ENCODE measurements around the gene FAM76B. TPM values are rescaled to one million over a fixed set of nuclear protein-coding genes. Genes with fewer than 3 reads are reported as not detected.
"Not testable (repeated sequence)": the region's sequence is repeated elsewhere in the genome, so short reads cannot be mapped to it uniquely, and the experiment has no call there.

FAM76B gene
- total RNA-seq, 1 donor from 2014 or later: 24.0 TPM

DNA sequence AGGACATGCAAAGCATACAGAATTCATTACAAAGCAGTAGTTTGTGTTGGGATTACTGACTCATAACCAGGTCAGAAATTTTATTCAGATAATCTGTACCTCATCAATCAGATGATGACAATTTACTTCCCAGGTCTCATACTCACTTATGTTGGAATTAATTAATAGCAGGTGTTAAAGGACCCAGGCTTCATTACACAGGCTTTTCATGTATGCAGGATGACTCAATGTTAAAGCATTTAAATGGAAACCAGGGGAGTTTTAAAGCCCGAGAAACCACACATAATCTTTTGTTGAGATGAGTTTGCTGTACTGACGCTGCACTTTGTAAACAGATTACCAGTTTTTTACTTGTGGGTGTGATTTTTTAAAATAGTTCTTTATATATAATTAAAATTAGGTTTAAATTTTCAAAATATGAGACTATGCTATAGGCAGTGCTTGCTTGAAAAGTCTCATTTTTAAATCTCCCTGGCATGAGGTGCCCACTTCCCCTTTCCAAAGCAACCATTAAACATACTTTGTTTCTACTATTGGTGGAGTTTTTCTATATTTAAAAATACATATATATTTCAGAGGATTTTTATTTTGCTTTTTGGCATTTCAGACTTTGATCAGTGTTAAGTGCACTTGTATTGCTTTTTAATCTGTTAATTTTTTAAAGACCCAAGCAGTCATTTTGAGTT lies 41.8 kb upstream of the FAM76B start:
- Histone ChIP-seq H3K36me3 (ENCODE audit: control insufficient read depth, insufficient read depth, low read length) (no peaks in the 10 kb centered on the region), H3K27me3 (ENCODE audit: control insufficient read depth, insufficient read depth, low read length) (no peaks in the 10 kb centered on the region), H3K4me3 (ENCODE audit: low read depth, low read length) (no peak overlapping the region)
- peak; percentile 71 for DNase-seq (ENCODE audit: low read depth)
- TF ChIP-seq CTCF (IDR thresholded peaks at IDR 0.05; ENCODE audit: insufficient read depth, low read length, poor library complexity, severe bottlenecking): no peak

GRCh38 chr11:95829580-95830259 lies 40.1 kb upstream of the FAM76B start:
- H3K36me3 ChIP-seq (ENCODE audit: control insufficient read depth, insufficient read depth, low read length): no peaks in the 10 kb centered on the region
- no peak for TF ChIP-seq CTCF (IDR thresholded peaks at IDR 0.05; ENCODE audit: insufficient read depth, low read length, poor library complexity, severe bottlenecking)
- no peak overlapping the region for H3K4me3 ChIP-seq (ENCODE audit: low read depth, low read length)
- DNase-seq (ENCODE audit: low read depth): no peak
- no peaks in the 10 kb centered on the region for H3K27me3 ChIP-seq (ENCODE audit: control insufficient read depth, insufficient read depth, low read length)

- Histone ChIP-seq H3K4me3 (ENCODE audit: low read depth, low read length) (no peak overlapping the region), H3K27me3 (ENCODE audit: control insufficient read depth, insufficient read depth, low read length) (no peaks in the 10 kb centered on the region), H3K36me3 (ENCODE audit: control insufficient read depth, insufficient read depth, low read length) (no peaks in the 10 kb centered on the region)
- no peak for DNase-seq (ENCODE audit: low read depth)
- TF ChIP-seq CTCF (IDR thresholded peaks at IDR 0.05; ENCODE audit: insufficient read depth, low read length, poor library complexity, severe bottlenecking): no peak
These were observed 38.1 kb upstream of the FAM76B start for GRCh38 chr11:95827696-95828095.

GRCh38 chr11:95821640-95822039 lies 32.1 kb upstream of the FAM76B start:
- no peak for DNase-seq (ENCODE audit: low read depth)
- no peak for TF ChIP-seq CTCF (IDR thresholded peaks at IDR 0.05; ENCODE audit: insufficient read depth, low read length, poor library complexity, severe bottlenecking)
- Histone ChIP-seq H3K27me3 (ENCODE audit: control insufficient read depth, insufficient read depth, low read length) (no peaks in the 10 kb centered on the region), H3K4me3 (ENCODE audit: low read depth, low read length) (no peak overlapping the region), H3K36me3 (ENCODE audit: control insufficient read depth, insufficient read depth, low read length) (no peaks in the 10 kb centered on the region)

- Histone ChIP-seq H3K27me3 (ENCODE audit: control insufficient read depth, insufficient read depth, low read length) (no peaks in the 10 kb centered on the region), H3K36me3 (ENCODE audit: control insufficient read depth, insufficient read depth, low read length) (no peaks in the 10 kb centered on the region), H3K4me3 (ENCODE audit: low read depth, low read length) (no peak overlapping the region)
- TF ChIP-seq CTCF (IDR thresholded peaks at IDR 0.05; ENCODE audit: insufficient read depth, low read length, poor library complexity, severe bottlenecking): no peak
- no peak for DNase-seq (ENCODE audit: low read depth)
These were observed 26.5 kb upstream of the FAM76B start for GRCh38 chr11:95816037-95816436.

- H3K27me3 ChIP-seq (ENCODE audit: control insufficient read depth, insufficient read depth, low read length); DNase-seq (ENCODE audit: low read depth); H3K36me3 ChIP-seq (ENCODE audit: control insufficient read depth, insufficient read depth, low read length); H3K4me3 ChIP-seq (ENCODE audit: low read depth, low read length): not testable (repeated sequence)
These were observed 21.5 kb upstream of the FAM76B start for GRCh38 chr11:95811052-95811451.

DNA sequence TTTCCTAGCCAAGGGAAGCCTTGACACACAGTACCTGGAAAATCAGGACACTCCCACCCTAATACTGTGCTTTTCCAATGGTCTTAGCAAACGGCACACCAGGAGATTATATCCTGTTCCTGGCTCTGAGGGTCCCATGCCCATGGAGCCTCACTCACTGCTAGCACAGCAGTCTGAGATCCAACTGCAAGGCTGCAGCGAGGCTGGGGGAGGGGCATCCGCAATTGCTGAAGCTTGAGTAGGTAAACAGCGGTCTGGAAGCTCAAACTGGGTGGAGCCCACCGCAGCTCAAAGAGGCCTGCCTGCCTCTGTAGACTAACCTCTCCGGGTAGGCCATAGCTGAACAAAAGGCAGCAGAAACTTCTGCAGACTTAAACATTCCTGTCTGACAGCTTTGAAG lies 16.9 kb upstream of the FAM76B start:
- not testable (repeated sequence) for H3K27me3 ChIP-seq (ENCODE audit: control insufficient read depth, insufficient read depth, low read length); H3K4me3 ChIP-seq (ENCODE audit: low read depth, low read length); H3K36me3 ChIP-seq (ENCODE audit: control insufficient read depth, insufficient read depth, low read length); DNase-seq (ENCODE audit: low read depth)
